Stimulated activated CD4-positive, alpha-beta T cell treated with anti-CD3 and anti-CD28 coated beads, Interleukin-15, amount 100 ng/mL, for 1 hour (primary cell): Measurements from ENCODE around the gene AKAP13.

ENCODE experiments used
- DNase-seq, 2 donors: peaks; one replicate each; pipeline ENCODE4 v3.0.0-alpha.2; 2020; ENCODE audit warnings: low read depth in 1 of 2, low spot score in 1 of 2

The AKAP13 gene

DNA sequence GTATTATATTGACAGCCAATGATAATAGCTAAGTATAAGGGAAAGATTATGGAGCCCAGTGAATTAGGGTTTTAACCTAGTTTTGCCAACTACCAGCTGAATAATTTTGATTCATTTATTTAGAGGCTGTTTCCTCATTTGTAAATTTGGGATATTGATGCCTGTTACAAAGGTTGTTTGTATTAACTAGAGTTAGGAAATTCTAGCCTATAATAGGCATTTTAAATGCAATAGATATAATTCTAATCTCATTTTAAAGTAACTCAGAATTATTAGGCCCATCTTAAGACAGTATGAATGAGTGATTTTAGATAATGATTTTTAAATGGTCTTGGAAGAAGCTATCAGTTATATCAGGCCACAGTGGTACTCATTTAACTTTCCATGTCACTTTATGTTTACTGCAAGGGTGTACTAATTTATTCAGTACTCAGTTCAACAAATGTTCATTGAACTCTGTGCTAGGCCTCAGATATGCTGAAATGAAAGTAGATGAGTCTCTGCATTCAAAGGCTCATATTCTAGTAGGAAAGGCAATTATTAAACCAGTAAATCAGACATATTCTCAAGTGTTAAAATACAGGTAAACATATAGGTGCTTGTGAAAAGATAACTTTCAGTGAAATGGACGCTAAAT is 213.5 kb downstream of the AKAP13 start:
- DNase-seq, result no peak

DNA sequence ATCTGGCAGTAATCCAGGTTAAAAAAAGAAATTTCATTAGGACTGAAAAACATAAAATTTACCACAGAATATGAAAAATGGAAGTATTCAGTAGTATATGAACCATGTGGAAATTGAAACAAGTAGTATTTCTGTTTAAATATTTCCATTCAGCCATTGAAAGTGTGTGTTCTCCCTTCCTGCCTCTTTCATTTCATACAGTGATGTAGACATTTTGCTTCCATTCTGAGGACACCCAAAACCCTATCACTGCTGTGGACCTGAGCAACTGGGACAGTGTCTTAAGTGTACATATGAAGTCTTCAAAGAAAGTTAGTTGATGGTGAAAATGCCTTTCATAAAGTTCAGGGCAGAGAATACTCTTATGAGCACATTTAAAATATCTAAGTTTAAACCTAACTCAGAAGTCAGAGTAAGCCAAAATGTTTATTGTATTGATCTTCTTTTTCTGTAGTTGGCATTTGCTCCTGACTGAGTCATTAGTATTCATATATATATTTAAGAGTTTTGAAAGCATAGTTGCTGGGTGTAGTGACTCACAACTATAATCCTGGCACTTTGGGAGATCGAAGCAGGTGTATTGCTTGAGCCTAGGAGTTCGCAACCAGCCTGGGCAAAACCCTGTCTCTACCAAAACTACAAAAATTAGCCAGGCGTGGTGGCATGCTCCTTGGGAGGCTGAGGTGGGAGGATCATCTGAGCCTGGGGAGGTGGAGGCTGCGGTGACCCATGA is 215.6 kb downstream of the AKAP13 start:
- no peak for DNase-seq

DNA sequence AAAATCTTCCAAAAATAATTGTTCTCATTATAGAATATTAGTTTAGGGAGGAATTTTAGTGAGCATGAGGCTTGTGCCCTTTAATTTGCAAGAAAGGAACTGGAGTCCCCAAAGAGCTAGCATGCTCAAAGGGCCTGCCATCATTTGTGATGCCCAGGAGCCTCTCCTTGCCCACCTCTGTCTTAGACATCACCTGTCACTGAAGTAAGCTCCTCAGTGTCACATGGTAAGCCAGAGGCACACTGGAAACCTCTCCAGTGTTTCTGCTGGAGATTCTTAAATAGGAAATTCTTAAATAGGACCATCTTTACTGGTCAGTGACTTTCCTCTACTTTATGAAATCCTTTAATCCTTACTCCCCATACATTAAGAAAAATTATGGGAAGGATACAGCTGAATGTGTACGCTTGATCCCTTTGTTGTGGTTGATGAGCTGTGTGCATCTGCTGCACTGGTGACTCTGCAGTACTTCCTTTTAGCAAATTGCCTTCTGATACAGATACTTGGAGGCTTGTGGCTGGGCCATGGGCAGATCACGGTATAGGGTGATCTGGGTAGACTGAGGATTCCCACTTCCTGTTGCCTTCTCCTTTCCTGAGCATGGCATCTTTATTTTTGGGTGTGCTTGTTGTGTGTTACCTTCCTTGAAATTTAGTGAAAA is 216.9 kb downstream of the AKAP13 start:
- DNase-seq, result no peak

DNA sequence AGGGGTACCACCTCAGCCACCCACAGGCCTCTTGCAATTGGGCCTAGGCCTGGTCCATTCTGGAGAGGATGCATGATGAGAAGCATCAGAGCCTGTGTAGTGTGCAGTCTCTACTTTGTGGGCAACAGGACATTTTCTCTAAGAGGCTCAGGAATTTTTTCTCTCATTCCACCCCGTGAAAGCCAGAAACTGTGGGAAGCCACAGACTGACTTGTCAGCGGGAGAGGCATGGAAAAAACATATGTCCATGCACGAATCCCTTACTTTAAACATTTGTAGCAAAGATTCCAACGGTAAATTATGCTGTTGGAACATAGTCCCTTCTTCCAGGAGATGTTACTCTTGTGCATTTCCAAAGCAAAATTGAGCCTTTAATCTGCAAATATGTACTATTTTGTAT is 217.8 kb downstream of the AKAP13 start:
- no peak for DNase-seq

DNA sequence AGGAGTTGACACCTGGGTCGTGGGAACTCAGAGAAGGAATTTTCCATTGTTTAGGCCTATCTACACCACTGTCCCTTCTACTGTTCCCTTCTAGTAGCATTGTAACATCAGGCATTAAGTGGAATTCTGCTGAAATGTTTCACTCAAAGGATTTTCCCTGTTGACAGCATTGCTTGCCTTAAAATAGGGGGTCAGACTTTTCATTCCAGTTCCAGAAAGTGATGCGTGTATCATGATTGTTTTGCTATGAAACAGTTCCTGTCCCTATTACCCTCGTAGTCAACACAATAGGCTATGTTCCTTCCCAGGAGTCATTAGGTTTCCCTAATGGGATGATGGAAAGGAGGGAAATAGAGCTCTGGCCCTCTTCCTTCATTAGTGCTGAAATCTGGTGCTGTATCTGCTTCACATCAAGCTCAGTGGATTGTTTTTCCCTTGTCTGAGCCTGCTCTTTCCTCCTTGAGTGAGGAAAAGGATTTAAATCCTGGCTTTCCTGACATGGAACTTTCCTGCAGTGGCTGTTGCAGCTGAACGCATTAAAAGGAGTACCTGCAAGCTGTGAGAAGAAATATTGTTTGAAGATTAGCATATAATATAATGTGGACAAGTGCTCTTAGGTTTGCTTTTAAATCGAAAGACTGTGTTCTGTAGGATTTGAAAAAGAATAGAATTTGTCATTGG is 218.5 kb downstream of the AKAP13 start:
- DNase-seq, result no peak

DNA sequence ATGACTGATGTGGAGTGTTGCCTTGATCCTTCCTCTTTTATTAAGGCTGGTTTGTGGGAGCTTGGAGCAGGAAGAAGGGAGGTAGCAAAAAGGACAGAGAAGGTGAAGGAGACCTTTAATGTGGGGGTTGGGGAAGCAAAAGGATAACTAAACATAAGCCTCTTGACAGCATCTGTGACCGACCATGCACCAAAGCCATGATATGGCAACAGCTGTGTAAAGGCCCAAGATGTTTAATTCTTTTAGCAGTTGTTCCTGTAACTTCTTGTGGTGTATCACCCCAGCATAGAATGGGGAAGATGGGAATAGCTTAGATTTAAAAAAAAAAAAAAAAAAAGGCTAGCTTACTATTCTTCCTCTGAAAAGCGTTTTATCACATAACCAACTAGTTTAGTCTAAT is 219.6 kb downstream of the AKAP13 start:
- DNase-seq, result no peak

DNA sequence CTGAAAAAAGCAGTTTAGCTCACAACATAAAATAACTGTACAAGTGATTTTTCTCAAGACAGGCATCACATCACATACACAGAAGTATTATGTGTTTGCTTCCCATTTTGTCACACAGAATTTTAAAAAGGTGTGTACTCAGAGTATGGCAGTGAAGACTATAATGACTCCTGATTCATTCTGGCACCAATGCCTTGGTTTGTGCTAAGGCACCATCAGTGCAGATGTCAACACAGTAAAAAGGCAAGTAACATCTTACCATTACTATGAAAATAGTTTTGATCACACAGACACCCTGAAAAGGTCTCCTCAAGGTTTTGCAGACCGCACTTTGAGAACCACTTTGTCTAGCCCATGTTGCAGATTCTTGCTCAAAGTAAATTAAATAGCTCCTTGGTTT is 222.8 kb downstream of the AKAP13 start:
- no peak for DNase-seq

DNA sequence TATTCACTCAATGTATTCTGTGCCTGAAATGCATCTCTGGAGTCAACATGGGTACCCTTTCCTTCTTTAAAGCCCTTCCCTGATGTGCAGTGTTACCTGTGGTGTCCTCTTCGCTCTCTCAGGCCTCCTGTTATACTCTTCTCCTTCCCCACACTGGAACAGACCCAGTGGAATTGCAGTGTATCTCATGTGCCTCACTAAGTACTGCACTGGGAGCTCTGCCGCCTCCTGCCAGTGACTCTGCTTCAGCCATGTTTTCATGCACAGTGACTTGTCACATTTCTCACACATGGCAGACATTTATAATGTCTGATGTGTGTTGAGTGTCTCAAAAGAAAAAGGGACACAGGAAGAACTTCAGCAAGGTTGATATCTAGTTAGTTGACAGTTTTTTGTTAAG is 223.3 kb downstream of the AKAP13 start:
- DNase-seq, result no peak

DNA sequence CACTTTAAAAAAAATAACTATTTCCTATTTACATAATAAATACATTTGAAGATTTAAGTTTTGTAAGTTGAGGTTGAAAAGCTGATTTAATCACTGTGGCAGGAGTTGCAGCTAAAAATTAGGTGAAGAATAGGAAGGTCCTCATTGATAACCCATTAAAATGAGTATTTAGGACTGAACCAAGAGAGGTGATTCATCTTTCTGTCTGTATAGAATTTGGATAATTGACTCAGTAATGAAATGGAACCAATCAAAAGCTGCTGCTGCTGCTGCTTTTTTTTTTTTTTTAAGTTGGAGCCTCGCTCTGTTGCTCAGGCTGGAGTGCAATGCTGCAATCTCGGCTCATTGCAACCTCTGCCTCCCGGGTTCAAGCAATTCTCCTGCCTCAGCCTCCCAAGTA is 223.8 kb downstream of the AKAP13 start:
- no peak for DNase-seq

DNA sequence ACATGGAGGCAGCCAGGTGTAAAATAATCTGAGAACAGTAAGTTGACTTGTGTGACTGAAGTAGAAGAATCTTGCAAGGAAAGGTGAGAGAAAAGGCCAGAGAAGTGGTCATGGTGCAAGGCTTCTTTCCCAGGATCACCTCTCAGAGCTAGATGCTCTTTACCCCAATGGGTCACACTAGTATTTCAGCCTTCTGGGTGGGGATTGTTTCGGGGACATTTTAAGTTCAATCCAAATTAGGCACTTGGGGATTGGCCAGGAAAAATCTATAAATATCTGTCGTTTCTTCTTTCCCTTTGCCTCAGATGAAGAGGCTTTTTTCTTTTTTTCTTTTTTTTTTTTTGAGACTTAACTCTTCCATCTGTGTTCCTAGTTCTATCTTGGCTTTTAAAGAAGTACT is 226.3 kb downstream of the AKAP13 start:
- no peak for DNase-seq

DNA sequence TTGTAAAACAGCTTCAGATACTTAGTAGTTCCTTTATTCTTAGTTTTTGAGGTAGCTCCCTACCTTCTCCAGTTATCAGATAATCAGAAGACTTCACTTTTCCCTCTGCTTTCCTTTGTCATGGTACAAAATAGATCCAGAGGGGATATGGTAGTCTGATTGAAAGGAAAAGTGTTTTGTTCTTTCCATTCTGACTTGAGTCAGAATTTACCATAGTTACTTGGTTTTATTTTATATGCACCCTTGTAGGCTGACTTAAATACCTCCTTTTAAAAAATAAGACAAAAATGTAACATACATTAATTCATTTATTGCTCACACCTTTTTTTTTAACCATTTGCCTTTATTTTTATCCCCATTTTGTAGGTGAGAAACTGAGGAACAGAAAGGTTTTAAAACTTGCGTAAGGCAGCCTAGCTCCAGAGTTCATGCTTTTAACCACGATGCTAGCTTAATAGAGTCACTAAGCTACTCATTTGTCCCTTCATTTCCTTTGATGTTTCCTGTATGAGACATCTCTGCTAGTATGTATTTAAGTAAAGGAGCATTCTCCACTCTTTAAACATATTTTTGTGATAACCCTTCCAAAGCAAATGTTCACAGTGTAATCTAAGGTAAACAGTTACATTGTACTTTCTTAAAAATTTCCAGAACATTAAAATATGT is 226.9 kb downstream of the AKAP13 start:
- DNase-seq, result no peak

DNA sequence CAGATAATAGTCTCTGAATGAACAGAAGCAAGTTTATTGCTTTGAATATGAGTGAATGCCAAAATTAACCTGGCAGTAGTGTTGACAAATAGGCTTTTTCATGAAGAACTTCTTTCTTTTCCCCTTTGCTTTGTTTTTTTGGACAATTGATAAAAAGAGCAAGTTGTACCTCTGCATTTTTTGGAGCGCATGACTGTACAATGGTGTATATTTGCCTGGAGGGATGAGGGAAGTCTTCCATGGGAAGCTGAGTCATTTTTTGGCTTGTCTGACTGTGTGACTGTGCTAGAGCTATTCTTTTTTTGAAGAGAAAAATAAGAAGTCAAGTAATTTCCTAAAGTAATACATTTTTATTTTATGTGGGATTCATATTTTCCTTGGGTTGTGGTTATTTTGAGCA is 227.4 kb downstream of the AKAP13 start:
- DNase-seq, result no peak

DNA sequence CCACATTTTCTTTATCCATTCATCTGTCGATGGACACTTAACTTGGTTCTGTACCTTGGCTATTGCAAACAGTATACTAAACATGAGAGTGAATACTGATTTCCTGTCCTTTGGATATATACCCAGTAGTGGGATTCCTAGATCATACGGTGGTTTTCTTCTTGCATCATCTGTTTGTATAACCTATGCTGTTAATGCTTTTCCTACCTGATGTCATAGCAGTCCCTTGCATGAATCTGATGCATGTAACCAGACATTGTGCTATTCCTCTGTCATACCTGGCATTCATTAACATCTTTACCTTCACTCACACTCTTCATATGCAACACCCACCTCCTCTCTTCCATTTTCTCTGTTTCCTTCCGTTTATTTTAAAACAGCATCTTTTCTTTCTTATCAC is 229.1 kb downstream of the AKAP13 start:
- no peak for DNase-seq

DNA sequence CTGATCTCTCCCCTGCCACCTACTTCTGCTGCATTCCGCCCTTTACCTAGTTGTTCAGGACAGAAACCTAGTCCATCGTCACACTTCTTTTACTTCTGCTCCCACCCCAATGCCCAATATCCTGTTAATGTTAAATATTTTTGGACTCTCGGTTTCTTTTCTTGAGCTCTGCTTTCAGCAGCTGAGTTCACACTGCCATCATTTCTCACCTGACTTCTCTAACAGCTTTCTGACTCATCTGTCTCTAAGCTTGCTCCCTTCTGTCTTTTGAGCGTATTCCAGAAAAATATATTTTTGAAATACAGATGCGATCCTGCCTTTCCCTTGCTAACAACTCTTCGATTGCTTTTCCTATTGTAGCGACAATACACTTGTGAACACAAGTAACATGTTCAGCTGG is 231.0 kb downstream of the AKAP13 start:
- DNase-seq, result no peak

DNA sequence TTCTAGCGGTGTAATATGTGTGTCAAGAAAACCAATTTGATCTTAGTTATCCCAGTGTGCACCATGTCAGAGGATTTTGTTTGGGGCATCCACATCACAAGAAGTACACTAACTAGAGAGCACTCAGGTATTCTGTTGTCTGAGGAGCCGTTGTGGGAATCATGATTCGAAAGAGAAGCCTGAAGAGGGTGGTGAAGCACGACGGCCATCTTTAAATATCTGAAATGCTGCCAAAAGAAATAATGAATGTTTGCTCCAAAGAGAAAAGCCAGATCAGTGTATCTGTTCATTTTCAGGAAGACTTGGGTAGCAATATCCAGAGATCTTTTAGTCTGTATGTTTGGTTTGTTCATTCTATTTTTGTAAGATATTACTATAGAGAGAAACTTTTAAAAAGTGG is 233.7 kb downstream of the AKAP13 start:
- DNase-seq, result no peak

DNA sequence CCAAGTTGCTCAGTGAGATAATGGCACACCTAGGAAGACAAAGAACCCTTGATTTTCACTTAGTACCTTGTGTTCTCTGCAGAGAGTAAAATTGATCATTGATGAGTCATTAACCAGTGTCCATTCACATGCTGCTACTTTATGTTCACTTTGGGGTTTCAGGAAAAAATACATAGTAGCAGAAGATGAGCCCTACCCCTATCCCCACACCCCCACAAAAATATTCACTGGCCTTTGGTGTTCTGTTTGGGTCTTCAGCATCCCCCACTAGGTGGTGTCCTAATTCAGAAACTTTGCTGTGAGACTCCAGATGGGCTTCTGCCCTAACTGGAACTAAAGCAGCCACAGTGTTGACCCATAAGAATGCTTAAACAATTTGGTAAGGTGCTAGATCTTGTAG is 235.5 kb downstream of the AKAP13 start:
- no peak for DNase-seq

DNA sequence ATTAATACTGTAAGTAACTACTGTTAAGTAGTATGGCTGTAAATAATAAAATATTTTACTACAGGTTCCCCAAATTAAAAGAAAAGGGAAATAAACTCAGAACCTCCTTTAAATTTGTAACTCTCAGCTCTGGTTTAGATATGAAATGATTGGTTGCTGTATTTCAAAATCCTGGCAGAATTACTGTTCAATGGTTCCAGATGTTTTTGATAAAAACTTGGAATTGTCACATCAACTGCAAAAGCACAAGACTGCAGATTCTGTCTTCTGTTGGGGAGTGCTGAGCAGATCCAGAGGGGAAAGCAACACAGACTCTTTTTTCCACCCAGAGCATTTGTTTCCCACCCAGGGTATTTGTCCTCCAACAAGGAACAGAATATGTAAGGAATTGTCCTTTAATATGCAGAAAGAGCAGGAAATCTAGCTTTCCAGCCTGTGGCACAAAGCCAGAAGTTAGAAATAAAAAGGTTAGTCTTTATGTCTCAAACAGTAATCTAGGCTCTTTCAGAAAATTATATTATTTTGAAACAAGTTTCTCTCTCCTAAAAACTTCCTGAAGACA is 236.2 kb downstream of the AKAP13 start:
- DNase-seq, result no peak

DNA sequence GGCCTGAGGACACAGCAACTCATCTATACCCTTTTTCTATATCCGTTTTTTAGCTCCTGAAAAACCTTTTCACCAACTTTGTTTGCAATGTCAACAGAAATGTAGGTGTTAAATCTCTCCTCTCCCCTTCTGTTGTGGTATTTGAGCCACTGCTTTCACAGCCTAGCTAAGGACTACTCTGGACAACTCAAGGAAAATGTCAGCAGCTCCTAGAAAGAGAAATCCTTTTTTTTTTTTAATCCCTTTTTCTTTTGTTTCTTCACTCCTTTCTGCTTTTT is 237.8 kb downstream of the AKAP13 start:
- DNase-seq, result no peak

DNA sequence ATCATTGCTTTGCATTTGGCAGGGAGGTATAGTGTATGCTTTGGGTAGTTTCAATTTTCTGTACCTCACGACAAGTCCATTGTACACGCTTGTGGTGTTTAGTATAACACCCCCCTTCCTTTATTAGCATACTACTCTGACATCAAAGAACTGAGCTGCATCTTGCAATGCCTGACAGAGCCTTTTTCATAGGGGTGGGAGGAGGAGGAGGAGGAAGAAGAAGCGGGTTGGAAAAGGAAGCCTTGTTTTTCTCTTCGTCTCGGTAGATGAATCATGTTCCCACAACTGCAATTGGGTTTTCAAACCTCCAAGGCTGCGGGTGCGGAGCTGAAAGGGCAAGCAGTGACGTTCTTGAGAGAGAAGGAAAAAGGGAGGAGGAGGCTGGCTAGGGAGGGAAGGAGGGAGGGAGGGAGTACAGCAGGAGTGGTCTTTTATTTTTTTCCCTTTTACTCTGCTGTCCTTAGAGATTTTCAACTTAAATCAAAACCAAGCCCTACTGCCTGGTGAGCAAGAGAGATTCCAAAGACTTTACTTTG is 238.6 kb downstream of the AKAP13 start:
- DNase-seq, result peak in 1 of 2 donors; percentile 18

DNA sequence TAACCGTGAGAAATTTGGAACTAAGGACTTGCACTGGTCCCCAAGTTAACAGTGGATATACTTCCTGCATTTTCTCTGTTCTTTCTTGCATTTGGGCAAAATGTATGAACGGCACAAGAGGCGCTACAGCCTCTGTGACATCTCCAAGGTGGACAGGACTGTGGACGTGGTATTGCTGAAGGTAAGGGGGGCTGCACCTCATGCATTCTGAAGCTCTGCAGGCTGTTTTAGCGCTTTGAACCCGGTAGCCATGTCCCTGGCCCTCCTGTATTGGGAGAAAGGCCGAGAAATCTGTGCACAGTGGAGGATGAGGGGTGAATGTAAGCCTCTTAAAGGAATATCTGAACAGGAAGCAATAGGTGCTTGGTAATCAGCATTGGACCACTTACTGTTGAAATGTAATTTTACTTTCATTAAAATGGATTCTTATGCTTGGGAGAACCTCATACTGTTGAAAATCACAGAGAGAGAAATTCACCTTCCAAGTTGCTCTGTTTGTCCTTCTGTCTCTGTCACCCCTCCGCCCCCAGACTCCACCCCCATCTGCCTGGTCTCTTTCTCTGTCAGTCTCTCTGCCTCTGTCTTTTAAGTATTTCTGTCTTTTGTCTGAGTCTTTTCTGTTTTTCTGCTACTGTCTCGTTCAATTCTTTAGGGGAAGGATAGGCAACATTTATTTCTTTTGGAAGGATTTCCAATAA is 239.7 kb downstream of the AKAP13 start:
- no peak for DNase-seq

DNA sequence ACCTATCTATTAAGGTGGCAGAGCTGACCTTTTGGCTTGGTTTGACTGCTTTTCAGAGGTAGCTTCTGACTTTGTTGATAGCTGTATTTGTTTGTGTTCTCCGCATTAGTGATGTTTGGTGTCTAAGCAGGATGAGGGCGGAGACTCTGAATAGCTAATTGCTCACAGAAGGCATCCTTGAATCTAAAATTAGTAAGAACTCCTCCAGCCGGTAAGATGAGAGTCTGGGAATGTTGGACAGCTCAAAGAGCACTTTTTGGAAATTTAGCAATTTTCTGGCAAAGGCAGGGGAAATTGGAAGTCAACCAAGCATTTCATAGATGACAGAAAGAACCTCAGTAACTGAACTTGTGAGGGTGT is 240.3 kb downstream of the AKAP13 start:
- no peak for DNase-seq
